GM18507 (cell line): ENCODE data around the gene HEXD.

ENCODE experiments used
- DNase-seq: peaks from one replicate; pipeline ENCODE4 v3.0.0; 2011; ENCODE audit warnings: low read depth; ENCODE audit not compliant: insufficient read length; ENCODE audit errors: extremely low spot score
- FAIRE-seq: peaks from 2 replicates; lab custom pipeline; 2011; peaks lifted over from hg19 to GRCh38; lab: Jason Lieb, UNC

HEXD gene

GRCh38 chr17:82474223-82475010 lies 56.3 kb downstream of the HEXD start:
- FAIRE-seq (no peak), DNase-seq (no peak)

DNA sequence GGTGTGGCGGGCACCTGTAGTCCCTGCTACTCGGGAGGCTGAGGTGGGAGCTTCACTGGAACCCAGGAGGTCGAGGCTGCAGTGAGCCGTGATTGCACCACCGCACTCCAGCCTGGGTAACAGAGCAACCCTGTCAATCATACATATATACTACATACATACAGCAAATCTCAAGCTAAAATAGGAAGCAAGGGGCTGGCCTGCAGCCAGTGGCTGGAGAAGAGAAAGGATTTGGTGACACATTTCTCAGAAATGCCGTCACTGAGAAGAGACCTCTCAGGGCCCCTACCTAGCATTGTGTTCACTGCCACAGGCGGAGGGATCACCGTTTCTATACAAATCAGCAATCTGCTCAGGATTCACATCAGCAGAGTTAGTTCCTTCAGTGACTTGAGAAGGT lies 57.3 kb downstream of the HEXD start:
- no peak for FAIRE-seq
- DNase-seq = no peak

DNA sequence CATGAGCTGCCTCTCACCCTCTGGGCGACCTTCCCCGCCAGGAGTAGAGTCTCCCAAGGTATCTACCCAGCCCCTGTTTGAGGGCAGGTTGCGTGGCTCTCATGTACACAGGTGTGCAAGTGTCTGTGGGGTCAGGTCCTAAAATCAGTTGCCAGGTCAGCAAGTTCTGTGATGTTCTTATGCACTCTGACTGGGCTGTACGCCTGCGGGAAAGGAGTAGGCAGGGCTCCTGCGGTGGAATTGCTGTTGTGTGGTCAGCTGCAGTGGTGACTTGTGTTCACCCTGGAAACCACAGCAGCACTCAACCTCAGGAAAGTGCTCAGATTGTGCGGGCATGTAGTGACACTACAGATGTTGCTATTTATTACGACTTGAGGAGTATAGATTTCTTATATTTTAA lies 59.8 kb downstream of the HEXD start:
- FAIRE-seq = no peak

GRCh38 chr17:82479602-82480001 lies 61.5 kb downstream of the HEXD start:
- FAIRE-seq (no peak), DNase-seq (no peak)

More for the DNA sequence above, 59.8 kb downstream of the HEXD start:
- no peak for DNase-seq

DNA sequence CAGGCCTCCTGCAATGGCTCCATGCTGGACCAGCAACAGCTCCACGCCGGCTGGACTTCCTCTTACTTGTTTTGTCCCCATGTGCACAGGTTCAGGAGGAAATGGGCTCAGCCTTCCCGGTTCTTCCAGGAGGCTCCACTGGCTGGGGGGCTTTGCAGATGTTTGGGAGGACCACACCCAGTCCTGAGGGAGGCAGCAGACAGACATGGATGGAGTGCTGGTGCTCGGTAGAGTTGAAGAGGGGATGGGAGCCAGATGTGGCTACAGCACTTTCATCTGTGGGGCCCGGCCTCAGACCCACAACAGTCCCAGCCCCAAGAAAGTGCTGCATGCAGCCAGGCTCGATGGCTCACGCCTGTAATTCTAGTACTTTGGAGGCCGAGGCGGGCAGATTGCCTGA lies 62.2 kb downstream of the HEXD start:
- DNase-seq = no peak
- FAIRE-seq = no peak

GRCh38 chr17:82483204-82483660 lies 65.1 kb downstream of the HEXD start:
- DNase-seq (no peak), FAIRE-seq (no peak)

DNA sequence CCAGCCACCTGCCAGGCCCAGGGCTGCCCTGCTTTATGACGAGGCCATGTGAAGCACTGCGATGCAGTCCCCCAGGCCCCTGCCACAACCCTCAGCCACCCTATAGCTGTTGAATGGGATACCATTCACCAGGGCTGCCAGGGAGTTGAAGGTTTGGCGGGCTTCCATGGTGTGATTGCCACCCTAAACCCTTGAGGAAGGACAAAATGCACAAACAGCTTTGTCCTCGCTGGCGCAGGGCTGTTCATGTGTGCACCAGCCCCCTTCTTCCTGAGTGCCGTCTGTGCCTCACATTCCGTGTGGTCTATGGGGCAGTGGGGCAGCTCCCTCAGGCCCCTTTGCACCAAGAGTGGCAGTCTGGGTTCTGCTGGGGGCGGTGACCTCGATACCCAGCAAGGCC lies 65.7 kb downstream of the HEXD start:
- DNase-seq (no peak), FAIRE-seq (no peak)

- DNase-seq = no peak
- no peak for FAIRE-seq
Observed at GRCh38 chr17:82486231-82487094, 68.3 kb downstream of the HEXD start.

DNA sequence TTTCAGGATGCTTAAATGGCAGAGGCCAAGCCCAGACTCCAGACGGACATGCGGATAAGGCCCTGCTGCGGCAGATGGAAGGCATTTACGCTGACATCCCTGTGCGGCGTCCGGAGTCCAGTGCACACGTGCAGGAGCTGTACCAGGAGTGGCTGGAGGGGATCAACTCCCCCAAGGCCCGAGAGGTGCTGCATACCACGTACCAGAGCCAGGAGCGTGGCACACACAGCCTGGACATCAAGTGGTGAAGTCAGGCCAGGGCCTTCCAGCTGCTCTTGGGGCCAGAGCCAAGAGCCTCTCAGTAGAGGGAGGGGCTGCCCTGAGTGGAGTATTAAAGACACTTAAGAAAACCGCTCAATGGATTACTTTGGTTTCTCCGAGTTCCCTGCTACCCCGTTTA lies 69.8 kb downstream of the HEXD start:
- no peak for DNase-seq
- no peak for FAIRE-seq

- no peak for FAIRE-seq
- DNase-seq = no peak
Observed at GRCh38 chr17:82489117-82489516, 71.0 kb downstream of the HEXD start.

- DNase-seq (no peak), FAIRE-seq (no peak)
Observed at GRCh38 chr17:82489851-82490511, 71.8 kb downstream of the HEXD start.

DNA sequence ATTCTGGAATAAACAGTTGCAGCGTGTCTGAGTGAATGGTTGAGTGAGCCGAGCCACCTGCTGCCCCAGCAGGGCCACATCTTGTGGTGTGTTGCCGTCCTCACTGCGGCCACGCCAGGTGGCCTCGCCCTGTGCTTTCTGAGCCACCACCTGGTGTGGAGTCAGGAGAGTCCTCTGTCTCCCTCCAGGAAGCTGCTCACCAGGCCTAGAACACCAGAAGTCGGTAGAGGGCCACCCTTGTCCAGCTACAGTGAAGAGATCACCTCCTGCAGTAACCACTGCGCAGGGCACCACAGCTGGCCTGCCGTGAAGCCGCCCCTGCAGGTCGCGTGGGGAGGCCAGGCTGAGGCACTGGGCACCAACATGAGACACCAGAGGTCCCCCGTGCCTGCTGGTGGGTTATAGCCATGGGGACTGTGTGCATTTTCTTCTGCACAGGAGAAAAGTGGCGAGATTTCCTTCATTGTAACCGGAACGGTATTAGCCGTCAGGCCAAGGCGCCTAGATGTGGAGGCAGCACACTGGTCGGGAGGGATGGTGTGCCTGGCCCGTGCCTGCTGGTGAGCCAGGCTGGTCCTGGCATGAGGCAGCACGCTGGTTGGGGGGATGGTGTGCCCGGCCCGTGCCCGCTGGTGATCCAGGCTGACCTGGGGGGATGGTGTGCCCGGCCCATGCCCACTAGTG lies 72.5 kb downstream of the HEXD start:
- DNase-seq (no peak), FAIRE-seq (no peak)

DNA sequence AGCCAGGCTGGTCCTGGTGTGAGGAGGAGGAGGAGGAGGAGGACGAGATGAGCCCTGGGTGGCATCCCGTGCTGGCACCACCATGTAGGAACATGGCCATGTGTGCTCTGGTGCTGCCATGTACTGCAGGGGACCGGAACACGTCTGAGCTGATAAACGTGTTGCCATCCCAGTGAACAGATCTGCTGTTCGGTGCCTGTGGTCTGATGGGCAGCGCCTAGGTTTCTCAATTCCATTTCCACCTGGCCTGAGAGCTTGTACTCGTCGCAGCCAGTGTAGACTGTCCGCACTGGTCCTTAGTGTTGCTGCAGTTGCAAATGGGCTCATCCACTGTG lies 73.0 kb downstream of the HEXD start:
- FAIRE-seq = no peak

GRCh38 chr17:82491533-82491932 lies 73.4 kb downstream of the HEXD start:
- FAIRE-seq = no peak

More for the DNA sequence above, 73.0 kb downstream of the HEXD start:
- no peak for DNase-seq

More at GRCh38 chr17:82491533-82491932, 73.4 kb downstream of the HEXD start:
- no peak for DNase-seq
